ENCODE results near the gene KIF7. TPM values are rescaled to one million over a fixed set of nuclear protein-coding genes. Genes with fewer than 3 reads are reported as not detected.
"Not testable (repeated sequence)": the region's sequence is repeated elsewhere in the genome, so short reads cannot be mapped to it uniquely, and the experiment has no call there.

KIF7 gene
- total RNA-seq, 1 donor from 2014 or later = 4.3 TPM

DNA sequence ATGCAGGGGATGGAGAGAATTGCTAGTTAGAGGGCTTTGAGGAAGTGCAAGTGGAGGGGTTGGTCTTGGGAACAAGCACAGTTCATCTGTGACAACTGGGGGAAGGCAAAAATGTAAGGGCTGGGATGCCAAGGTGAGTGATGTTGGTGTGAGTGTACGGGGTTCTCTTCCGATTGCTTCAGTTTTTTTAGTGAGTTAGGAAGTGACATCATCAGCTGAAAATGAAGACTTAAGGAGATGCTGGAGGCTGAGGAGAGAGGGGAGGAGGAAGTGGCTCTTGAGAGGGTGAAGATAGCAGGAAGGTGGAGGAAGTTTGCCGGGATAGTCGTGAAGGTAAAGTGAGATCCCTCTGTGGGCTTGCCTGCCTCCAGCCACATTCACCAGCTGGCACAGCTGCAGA is 67.3 kb downstream of the KIF7 start:
- Mint-ChIP-seq H3K9me3 (no peaks in the 10 kb centered on the region), H3K27ac (no peak overlapping the region), H3K4me3 (no peak overlapping the region), H3K27me3 (ENCODE audit: insufficient read depth, low read depth) (no peaks in the 10 kb centered on the region), H3K4me1 (peaks cover 2% of the 10 kb centered on the region), H3K36me3 (peaks cover 22% of the 10 kb centered on the region)
- Histone ChIP-seq H3F3A (ENCODE audit: low read depth) (no peaks in the 10 kb centered on the region), H2AFZ (replicated peaks) (no peak overlapping the region), H3K27ac (no peak overlapping the region), H3K9me3 (ENCODE audit: low read depth) (no peaks in the 10 kb centered on the region), H3K27me3 (no peaks in the 10 kb centered on the region), H3K36me3 (peaks cover 20% of the 10 kb centered on the region), H3K9ac (no peak overlapping the region), H3K4me1 (no peaks in the 10 kb centered on the region), H3K4me2 (no peak overlapping the region), H4K20me1 (ENCODE audit: low read depth) (peaks cover 33% of the 10 kb centered on the region), H3K4me3 (no peak overlapping the region), H3K79me2 (ENCODE audit: low read depth) (peaks cover 26% of the 10 kb centered on the region)
- TF ChIP-seq EZH2phosphoT487 (IDR thresholded peaks at IDR 0.05) = no peak
- no peak for TF ChIP-seq EZH2 (IDR thresholded peaks at IDR 0.05)
- TF ChIP-seq CTCF (IDR thresholded peaks at IDR 0.05) = no peak
- no peak for DNase-seq (ENCODE audit: low spot score)

DNA sequence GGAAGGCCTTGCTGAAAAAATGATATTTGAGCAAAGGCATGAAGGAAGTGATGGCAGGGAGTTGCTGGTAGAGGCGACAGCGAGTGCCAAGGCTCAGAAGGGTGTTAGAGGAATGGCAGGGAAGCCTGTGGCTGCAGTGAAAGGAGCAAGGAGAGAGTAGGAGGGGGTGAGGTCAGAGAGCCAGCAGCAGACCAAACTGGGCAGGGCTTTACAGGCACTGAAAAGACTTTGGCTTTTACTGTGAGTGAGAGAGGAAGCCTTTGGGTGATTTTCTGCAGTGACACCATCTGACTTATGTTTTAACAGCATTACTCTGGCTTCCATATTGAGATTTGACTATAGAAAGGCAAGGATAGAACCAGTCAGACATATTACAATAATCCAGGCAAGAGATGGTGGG is 68.6 kb downstream of the KIF7 start:
- Histone ChIP-seq H3K27me3 (no peaks in the 10 kb centered on the region), H3K79me2 (ENCODE audit: low read depth) (peaks cover 40% of the 10 kb centered on the region), H3K4me3 (no peak overlapping the region), H3K36me3 (peaks cover 23% of the 10 kb centered on the region), H3K9ac (no peak overlapping the region), H4K20me1 (ENCODE audit: low read depth) (peaks cover 44% of the 10 kb centered on the region), H2AFZ (replicated peaks) (no peak overlapping the region), H3F3A (ENCODE audit: low read depth) (no peaks in the 10 kb centered on the region), H3K4me2 (no peak overlapping the region), H3K4me1 (no peaks in the 10 kb centered on the region), H3K9me3 (ENCODE audit: low read depth) (no peaks in the 10 kb centered on the region), H3K27ac (no peak overlapping the region)
- no peak overlapping the region for H3K27ac Mint-ChIP-seq
- H3K4me1 Mint-ChIP-seq = no peaks in the 10 kb centered on the region
- H3K9me3 Mint-ChIP-seq = no peaks in the 10 kb centered on the region
- no peaks in the 10 kb centered on the region for H3K27me3 Mint-ChIP-seq (ENCODE audit: insufficient read depth, low read depth)
- TF ChIP-seq CTCF (IDR thresholded peaks at IDR 0.05) (no peak), EZH2phosphoT487 (IDR thresholded peaks at IDR 0.05) (no peak), EZH2 (IDR thresholded peaks at IDR 0.05) (no peak)
- no peak overlapping the region for H3K4me3 Mint-ChIP-seq
- no peak for DNase-seq (ENCODE audit: low spot score)
- peaks cover 19% of the 10 kb centered on the region for H3K36me3 Mint-ChIP-seq

DNA sequence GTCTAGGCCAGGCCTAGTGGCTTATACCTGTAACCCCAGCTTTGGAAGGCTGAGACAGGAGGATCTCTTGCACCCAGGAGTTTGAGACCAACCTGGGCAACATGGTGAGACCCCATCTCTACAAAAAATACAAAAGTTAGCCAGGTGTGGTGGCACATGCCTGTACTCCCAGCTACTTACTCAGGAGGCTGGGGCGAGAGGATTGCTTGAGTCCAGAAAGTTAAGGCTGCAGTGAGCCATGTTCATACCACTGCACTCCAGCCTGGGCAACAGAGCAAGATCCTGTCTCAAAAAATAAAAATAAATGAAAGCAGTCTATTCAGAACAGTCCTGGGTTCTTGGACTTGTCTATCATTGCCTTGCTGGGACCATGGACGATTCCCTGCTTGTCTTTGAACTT is 74.5 kb downstream of the KIF7 start:
- not testable (repeated sequence) for H3K9me3 Mint-ChIP-seq; DNase-seq (ENCODE audit: low spot score); H2AFZ ChIP-seq (replicated peaks); H3K27me3 Mint-ChIP-seq (ENCODE audit: insufficient read depth, low read depth); H3K4me3 Mint-ChIP-seq; H3K4me3 ChIP-seq; H3F3A ChIP-seq (ENCODE audit: low read depth); H3K27ac Mint-ChIP-seq; H3K27me3 ChIP-seq; H3K27ac ChIP-seq; H3K9me3 ChIP-seq (ENCODE audit: low read depth)
- H3K79me2 ChIP-seq (ENCODE audit: low read depth) = peaks cover 88% of the 10 kb centered on the region
- peak overlapping the region; percentile 10 for H3K9ac ChIP-seq
- H3K4me1 ChIP-seq = peaks cover 16% of the 10 kb centered on the region
- peaks cover 29% of the 10 kb centered on the region for H3K36me3 Mint-ChIP-seq
- peaks cover 84% of the 10 kb centered on the region for H4K20me1 ChIP-seq (ENCODE audit: low read depth)
- peaks cover 26% of the 10 kb centered on the region for H3K4me1 Mint-ChIP-seq
- peaks cover 39% of the 10 kb centered on the region for H3K36me3 ChIP-seq
- peak overlapping the region; percentile 23 for H3K4me2 ChIP-seq

DNA sequence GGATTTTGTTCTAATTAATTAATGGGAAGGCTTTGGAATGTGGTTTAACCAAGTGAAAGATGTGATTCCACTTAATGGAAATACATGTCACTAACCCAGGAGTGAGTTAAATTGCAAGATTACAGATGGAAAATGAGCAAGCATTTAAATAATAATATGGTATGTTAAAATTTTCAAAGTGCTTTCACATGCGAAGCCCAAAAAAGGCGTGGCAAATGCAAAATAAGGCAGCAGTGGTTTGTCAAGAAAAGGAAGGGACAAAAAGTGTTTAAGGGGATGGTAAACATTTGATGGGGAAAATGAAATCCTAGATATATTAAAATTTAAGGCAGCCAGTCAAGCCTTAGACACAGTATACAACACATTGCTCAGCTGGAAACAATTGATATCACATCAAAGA is 77.1 kb downstream of the KIF7 start:
- H3K4me3 Mint-ChIP-seq = peak overlapping the region; percentile 85
- peaks cover 16% of the 10 kb centered on the region for H3K4me1 ChIP-seq
- peaks cover 78% of the 10 kb centered on the region for H3K79me2 ChIP-seq (ENCODE audit: low read depth)
- peak overlapping the region; percentile 83 for H3K4me3 ChIP-seq
- no peaks in the 10 kb centered on the region for H3K9me3 ChIP-seq (ENCODE audit: low read depth)
- peaks cover 21% of the 10 kb centered on the region for H3K36me3 Mint-ChIP-seq
- H3K9me3 Mint-ChIP-seq = no peaks in the 10 kb centered on the region
- no peak for DNase-seq (ENCODE audit: low spot score)
- peaks cover 4% of the 10 kb centered on the region for H3K27me3 Mint-ChIP-seq (ENCODE audit: insufficient read depth, low read depth)
- H4K20me1 ChIP-seq (ENCODE audit: low read depth) = peaks cover 68% of the 10 kb centered on the region
- H3K4me2 ChIP-seq = peak overlapping the region; percentile 91
- H3K4me1 Mint-ChIP-seq = peaks cover 26% of the 10 kb centered on the region
- H3K27ac Mint-ChIP-seq = no peak overlapping the region
- no peak overlapping the region for H3K27ac ChIP-seq
- no peaks in the 10 kb centered on the region for H3K27me3 ChIP-seq
- peak overlapping the region; percentile 47 for H3K9ac ChIP-seq
- no peak for TF ChIP-seq EZH2 (IDR thresholded peaks at IDR 0.05)
- no peak for TF ChIP-seq CTCF (IDR thresholded peaks at IDR 0.05)
- TF ChIP-seq EZH2phosphoT487 (IDR thresholded peaks at IDR 0.05) = no peak
- H3F3A ChIP-seq (ENCODE audit: low read depth) = no peaks in the 10 kb centered on the region
- peaks cover 26% of the 10 kb centered on the region for H3K36me3 ChIP-seq
- no peak overlapping the region for H2AFZ ChIP-seq (replicated peaks)

Other genes with a start within 250 kb of the KIF7 start
- gene RHCG, start 158.9 kb downstream of the KIF7 start, total RNA-seq (ENCODE audit: low replicate concordance) = not detected in 2 replicates
- gene TICRR, start 80.0 kb downstream of the KIF7 start, total RNA-seq (ENCODE audit: low replicate concordance) = 19.6 and 25.7 TPM in 2 replicates
- 0.07 and 0.15 TPM in 2 replicates for gene PLIN1, start 23.9 kb upstream of the KIF7 start, total RNA-seq (ENCODE audit: low replicate concordance)
- 4.5 and 5.2 TPM in 2 replicates for gene PEX11A, start 35.3 kb upstream of the KIF7 start, total RNA-seq (ENCODE audit: low replicate concordance)
- 0.51 and 0.62 TPM in 2 replicates for gene WDR93, start 35.3 kb upstream of the KIF7 start, total RNA-seq (ENCODE audit: low replicate concordance)
- gene MESP1, start 95.8 kb upstream of the KIF7 start, total RNA-seq (ENCODE audit: low replicate concordance) = 0.31 TPM in 1 of 2 replicates, not detected in the other
- 0.19 TPM in 1 of 2 replicates, not detected in the other for gene MESP2, start 120.9 kb upstream of the KIF7 start, total RNA-seq (ENCODE audit: low replicate concordance)
- gene ANPEP, start 159.4 kb upstream of the KIF7 start, total RNA-seq (ENCODE audit: low replicate concordance) = 2.7 and 4.7 TPM in 2 replicates
- gene AP3S2, start 238.5 kb upstream of the KIF7 start, total RNA-seq (ENCODE audit: low replicate concordance) = 75.3 and 77.1 TPM in 2 replicates